Sigmoid colon (tissue), 4 donors: ENCODE results near the gene NCOA6.

ENCODE experiments used
- CTCF ChIP-seq, 4 experiments: fragments of 450-650 bp in 3 of 4; fragments of 200-600 bp in 1 of 4; IDR thresholded peaks; one replicate each; pipeline ENCODE4 v1.5.1; 2016 to 2019; ENCODE audit warnings: antibody characterized with exemption in 4 of 4, mild to moderate bottlenecking in 3 of 4, moderate library complexity in 2 of 4
- EP300 ChIP-seq, 4 donors: sonication (generic); formaldehyde crosslinking; IDR thresholded peaks; one replicate each; pipeline ENCODE4 v1.6.1; 2017; ENCODE audit warnings: antibody characterized with exemption in 4 of 4
- POLR2A ChIP-seq, 2 donors: fragments of 450-650 bp; IDR thresholded peaks; one replicate each; pipeline ENCODE4 v1.6.1; 2016; ENCODE audit warnings: antibody characterized with exemption in 2 of 2, mild to moderate bottlenecking in 2 of 2, moderate library complexity in 2 of 2
- POLR2AphosphoS5 ChIP-seq, 4 donors: sonication (generic); formaldehyde crosslinking; IDR thresholded peaks; one replicate each; pipeline ENCODE4 v1.6.1; 2017; ENCODE audit warnings: antibody characterized with exemption in 4 of 4

- TF ChIP-seq POLR2A (IDR thresholded peaks at IDR 0.05): no peak
- TF ChIP-seq POLR2AphosphoS5 (IDR thresholded peaks at IDR 0.05): no peak
- TF ChIP-seq CTCF (IDR thresholded peaks at IDR 0.05): no peak
- no peak for TF ChIP-seq EP300 (IDR thresholded peaks at IDR 0.05)
Measured at GRCh38 chr20:34747479-34747878, 78.0 kb downstream of the NCOA6 start.
